ENCODE data around the gene DLL1.

The DLL1 gene

DNA sequence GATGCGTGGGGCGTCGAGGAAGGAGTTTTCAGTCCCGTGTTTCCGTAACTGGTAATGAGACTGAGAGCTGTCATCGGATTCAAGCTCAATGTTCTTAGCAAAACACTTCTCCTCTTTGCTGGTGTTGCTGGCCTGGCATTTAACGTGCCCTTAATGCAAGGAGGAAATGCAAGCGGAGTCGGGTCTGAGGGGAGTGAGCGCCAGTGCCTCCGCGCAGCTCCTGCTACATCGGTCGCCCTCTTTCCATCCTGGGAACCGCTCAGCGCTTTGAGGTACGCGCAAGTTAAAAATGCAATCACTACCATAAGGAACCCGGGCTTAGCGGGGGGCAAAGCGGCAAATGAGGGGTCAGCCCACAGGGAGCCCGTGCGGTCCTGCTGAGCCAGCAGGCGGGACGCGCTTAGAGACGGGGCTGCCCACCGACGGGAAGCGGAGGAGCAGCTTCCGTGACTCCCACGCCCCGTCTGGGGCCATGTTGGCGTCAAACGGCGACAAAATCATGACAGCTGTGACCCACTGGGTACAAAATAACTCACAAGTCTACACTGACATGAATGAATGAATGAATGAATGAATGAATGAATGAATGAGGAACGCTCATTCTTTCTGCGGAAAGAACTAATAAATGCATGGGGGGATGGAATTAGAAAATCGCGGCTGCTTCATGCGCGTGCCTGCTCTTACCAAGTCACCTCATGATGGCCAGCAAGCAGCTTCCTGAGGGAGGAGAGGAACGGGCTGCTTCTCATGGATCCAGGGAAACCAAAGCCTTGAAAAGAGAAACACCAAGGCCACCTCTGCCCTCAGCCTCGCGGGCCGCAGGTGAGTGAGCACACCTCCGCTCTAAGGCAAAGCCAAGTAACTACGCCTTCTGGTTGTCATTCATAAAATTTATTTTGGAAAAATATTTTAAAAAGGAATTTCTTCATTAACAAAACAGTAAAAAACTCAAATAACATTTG is 9.3 kb downstream of the DLL1 start:
- DNase-seq, result no peak

DNA sequence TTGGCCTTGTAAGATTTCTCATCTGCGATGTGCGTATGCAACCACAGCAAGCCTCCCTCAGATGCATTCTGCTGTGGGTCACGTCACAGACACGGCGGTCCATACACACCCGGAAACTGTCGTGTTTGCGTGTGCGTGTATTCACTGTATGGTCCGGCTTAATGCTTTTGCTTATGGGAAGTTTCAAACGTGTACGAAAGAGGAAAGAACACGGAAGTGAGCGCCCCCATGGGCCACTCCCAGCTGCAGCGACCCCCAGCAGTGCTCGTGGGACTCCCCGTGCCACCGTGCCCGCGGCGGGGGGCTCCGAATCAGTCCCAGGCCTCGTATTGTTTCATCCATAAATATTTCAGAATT is 10.2 kb downstream of the DLL1 start:
- DNase-seq, result no peak

DNA sequence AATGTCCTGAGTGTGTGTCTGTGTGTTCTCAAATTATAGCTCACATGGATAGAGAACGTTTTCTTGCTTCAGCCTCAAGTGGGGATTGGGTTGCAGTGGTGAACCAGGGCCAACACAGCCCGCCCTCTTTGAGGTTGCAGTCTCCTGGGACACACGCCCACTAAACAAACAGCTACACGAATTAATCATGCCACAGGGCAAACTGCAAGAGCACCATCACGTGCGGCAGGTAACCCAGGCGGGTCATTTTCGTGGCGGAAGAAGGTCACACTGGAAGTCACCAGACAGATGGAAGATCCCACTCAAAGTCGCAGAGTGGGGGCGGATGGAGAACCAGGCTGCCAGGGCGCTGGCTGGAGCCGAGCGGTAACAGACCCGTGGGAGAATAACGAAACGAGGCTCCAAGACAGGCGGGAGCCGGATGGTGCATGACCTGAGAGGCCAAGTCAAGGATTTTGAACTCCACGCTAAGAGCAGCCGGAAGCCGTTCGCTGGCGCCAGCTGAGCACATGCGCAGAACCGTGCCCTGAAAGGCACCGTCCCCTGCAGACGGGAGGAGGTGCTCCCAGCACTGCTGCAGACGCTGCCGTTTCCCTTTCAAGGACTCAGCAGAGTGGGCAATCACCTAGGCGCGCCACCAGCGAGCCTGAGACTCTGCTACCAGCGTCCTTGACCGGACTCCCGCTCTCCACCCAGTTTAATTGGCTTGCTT is 10.7 kb downstream of the DLL1 start:
- DNase-seq, result peak in 1 of 2 experiments; percentile 12

DNA sequence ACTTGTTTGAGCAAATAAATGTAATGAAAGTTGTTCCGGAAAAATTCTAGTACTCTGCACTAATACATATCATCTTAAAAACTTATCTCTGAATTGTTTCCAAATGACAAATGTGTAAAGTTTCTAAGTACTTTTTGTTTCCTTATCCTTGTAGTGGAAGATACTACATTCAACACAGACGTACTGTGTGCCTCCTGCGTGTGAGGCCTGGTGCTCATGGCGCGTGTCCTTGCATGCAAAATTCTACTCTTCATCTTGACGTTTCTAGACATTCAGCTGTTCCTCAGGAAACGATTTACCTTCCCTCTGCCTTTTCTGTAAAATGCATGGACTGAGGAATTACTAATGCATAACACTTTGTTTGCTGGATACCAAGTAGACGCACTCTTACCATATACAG is 11.5 kb downstream of the DLL1 start:
- no peak for DNase-seq

DNA sequence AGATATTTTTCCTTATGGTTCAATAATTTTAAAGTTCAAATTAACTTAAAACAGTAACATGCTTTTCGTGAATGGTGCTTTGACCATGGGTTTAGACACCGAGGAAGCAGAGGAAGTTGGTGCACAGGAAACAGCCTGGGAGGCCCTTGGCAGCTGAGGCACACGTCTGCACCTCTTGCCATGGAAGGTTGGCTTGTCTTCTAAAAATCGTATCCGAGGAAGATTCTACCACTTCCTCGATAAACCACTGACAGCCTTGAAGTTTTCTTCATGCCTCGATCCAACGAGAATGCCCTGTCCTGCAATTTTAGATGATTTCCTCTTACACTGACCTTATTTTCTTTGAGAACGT is 12.2 kb downstream of the DLL1 start:
- no peak for DNase-seq

DNA sequence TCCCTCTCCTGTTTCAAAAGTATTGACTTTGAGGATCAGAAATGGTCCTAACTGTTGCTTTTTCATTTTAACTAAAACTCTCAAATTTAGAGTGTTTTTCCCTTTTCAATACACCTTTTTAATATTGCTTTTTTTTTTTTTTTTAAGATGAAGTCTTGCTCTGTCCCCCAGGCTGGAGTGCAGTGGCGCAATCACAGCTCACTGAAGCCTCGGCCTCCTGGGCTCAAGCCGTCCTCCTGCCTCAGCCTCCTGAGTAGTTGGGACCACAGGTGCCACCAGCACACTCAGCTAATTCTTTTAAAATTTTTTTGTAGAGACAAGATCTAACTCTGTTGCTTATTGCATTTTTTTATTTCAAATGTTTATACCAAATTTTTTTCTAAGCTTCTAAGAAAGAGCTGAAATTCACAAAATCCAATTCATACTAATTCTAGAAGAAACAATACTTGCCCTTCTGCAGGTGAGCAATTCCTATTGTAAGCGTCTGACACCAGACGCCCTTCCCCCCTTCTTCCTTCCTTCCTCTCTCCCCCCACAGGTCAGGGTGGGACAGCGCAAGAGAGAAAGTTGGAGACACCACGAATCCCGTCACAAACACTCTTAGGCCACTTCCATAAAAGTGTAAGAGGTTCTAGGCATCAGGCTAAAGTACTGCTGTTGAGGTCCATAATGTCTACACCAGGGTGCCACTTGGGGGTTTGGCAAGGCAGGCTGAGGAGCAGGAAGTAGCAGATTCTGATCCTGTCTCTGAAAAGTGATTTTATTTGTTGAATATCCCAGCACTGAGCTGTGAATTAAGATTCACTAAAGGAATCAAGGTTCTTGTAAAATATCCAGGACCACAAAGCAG is 12.8 kb downstream of the DLL1 start:
- no peak for DNase-seq

DNA sequence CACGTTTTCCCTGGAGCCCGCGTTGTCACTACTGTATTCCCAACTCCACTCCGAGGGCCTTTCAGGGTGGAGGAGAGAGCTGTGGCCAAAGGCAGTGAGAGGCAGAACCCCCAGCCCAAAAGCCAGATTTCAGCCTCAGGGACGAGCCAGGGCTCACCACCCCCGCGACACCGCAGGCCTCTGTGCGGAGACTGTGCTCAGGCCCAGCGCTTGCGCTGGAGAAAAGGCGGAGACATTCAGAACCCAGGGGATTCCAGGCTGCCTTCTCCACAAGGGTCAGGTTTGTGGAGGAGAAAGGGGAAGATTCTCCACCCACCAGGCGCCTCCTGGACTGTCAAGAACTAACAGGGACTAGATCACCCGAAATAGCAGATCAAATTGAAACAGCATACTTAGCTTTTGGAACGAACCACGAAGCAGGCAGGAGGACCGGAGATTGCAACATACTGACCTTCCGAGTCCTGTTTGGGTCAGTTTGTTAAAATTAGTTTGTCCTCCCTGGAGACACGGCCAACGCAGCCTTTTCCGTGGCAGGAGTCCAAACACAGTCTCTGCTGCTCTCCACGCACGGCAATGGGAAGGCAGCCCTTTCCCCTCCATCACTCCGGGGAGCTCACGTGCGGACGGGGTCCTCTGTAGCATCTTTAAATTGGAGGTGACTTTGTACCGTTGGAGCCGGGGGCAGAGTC is 14.4 kb downstream of the DLL1 start:
- no peak for DNase-seq

DNA sequence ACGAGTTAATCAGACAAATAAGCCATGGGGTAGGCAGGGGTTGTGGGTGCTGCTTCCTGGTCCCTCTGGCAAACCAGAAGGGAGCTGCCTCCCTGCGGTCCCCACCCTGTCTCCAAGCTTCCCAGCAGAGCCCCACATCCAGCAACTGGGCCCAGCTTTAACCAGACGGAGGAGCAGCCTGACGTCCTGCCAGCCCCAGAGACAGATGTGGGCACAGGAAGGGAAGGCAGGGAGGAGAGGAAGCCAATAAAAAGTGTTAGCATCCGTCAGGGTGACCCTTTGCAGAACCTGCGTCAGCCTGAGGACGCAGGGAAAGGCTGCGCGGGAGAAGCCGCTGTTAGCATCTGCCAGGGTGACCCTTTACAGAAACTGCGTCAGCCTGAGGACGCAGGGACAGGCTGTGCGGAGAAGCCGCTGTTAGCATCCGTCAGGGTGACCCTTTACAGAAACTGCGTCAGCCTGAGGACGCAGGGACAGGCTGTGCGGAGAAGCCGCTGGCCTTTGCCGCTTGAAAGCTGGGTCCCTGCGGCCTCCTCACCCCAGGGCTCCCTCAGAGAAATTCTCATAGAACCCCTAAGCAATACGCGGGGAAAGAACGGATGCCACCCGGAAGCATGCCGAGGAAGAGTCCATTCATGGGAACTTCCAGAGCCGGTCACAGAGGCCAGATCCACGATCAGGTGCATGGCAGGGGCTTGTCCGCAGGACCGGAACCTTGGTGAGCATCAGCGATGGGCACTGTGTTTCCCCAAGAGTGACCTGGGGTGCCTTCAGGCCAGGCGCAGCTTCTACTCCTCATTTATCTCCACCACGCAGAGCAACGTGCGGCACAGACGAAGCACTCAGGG is 15.9 kb downstream of the DLL1 start:
- no peak for DNase-seq

DNA sequence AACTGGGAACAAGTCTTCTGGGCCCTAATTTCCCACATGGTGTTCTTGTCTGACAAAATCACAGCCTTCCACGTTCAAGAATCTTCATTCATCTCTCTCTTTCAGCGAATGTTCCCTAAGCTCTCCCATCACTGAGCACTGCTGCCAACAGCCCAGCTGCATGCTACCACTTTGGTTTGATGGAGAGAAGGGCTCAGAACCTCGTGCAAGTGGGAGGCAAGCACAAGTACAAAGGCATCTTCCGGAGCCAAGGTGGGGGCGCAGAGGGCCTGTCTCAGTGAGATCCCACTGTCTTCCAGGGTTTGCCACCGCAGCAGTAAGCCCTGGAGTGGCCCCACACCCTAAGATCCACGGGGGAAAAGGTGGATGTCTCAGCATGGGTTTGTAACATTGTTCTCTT is 17.2 kb downstream of the DLL1 start:
- no peak for DNase-seq

DNA sequence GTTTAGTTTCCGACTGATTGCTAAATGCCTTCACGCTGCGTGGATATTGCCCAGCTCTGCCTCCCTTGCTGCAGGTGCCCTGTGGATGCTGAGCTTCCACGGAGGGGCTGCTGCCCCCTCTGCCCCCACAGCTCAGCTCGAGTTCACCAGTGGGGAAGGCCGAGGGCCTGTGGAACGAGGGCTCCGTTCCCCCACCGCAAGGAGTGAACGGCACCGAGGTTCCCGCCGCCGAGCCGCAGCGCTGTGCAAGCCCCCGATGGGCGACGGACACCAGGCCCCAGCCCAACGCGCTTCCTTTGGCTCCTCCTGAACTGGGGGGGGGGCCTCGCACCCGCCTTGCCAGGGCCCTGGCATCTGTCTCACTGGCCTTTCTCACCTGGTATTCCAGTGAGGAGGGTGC is 17.7 kb downstream of the DLL1 start:
- DNase-seq, result no peak

DNA sequence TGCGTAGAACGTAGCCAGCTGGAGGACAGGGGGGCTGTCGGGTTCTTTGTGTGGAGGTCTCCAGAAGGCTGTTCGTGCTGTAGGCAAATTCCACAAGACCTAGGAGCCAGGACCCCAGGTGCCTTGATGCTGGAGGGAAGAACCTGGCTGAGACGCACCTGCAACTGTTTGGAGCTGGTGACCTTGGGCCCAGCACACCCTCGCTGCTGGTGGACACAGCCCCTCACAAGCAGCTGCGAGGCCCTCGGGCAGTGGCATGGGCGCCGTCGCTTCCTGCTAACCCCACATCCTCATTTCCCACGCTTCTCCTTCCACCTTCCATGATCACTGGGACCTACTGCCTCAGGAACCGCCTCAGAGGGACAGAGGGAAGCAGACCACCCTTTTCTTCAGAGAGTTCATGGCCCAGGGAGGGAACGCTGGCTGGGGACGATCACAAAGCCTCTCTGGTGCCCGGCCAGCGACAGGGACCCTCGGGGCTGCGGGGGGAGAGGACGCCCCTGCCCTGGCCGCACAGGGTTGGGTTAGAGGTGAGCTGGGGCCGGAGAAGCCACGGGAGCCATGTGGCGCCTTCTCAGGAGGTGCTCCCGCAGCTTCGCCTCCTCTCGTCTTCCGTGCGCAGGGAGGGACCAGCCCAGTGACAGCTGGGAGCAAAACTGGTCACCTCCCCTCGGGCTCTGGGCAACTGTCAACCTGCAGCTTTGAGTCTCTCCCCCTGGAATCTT is 18.4 kb downstream of the DLL1 start:
- DNase-seq, result no peak

DNA sequence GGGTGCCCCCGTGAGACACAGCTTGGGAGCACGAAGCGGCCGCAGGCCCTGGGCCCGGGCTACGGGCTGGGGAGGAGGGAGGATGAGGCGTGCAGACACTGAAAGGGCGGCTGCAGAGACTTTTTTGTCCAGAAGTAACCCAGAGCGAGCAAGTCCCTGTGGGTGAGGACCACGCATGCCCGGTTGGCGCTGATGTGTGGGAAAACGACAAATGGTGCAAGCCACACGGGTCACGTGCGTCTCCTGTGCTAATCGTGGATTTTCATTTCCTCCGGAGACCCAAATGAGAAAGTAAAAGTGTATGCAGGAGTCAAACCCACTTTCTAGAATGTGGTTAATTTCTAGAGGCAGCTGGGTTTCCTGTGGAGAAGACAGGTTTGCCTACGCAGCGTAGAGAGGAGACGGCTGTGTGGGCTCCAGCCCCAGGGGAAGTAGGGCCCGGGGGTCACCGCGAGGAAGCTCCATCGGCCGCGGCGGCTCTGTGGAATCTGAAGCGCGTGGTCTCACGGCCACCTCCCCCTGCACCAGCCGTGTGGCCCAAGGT is 19.0 kb downstream of the DLL1 start:
- DNase-seq, result no peak

DNA sequence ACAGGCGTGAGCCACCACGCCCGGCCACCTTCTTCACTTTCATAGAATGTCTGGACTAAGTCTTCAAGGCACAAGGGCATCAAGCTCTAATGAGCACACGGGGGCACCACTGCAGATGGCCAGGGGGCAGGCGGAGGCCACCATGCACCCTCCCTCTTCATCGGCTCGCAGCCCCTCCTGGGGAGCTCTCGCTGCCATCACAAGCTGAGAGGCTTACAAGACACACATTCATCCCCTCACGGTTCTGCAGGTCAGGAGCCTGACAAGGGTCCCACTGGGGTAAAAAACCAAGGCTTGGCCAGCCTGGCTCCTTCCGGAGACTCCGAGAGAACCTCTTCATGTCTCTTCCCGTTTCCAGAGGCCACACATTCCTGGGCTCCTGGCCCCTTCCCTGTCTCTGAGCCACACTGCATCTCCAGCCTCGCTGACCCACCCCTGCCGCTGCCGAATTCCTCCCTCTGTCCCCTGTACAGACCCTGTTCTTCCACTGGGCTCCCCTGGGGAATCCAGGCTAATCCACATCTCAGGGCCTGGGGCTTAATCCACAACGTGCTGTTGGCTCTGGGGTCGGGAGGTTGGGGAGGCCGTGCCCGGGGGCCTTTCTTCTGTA is 19.8 kb downstream of the DLL1 start:
- DNase-seq, result no peak

DNA sequence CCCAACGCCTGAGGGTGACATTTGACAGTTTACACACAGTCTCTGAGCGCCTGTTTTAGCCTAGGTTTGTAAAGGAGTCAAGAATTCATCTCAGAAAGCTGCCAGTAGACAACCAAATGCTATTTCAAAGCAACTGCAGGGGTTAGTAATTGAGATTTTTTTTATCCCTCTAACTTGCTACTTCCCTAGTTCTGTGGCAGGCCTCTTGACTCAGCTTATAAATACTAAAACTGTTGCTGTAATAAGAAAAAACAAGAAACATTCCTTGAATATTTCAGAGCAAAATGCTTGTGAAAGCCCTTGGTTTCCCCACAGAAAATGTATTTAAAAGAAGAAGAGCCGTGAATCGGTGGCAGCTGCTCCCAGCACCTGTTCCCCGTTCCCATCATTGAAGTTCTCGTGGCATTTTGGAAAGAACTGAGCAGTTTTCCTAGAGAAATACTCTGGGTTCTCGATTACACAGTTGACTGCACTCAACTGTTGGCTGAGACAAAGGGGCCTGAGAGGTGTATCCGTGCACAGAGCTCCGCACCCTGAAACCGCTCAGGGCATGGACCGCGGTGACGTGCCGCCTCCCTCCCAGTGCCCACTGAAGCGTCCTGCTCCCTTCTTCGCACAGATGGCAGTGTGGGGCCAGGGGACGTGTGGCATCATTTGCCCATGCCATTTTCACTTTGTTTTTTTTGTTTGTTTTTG is 20.9 kb downstream of the DLL1 start:
- no peak for DNase-seq

DNA sequence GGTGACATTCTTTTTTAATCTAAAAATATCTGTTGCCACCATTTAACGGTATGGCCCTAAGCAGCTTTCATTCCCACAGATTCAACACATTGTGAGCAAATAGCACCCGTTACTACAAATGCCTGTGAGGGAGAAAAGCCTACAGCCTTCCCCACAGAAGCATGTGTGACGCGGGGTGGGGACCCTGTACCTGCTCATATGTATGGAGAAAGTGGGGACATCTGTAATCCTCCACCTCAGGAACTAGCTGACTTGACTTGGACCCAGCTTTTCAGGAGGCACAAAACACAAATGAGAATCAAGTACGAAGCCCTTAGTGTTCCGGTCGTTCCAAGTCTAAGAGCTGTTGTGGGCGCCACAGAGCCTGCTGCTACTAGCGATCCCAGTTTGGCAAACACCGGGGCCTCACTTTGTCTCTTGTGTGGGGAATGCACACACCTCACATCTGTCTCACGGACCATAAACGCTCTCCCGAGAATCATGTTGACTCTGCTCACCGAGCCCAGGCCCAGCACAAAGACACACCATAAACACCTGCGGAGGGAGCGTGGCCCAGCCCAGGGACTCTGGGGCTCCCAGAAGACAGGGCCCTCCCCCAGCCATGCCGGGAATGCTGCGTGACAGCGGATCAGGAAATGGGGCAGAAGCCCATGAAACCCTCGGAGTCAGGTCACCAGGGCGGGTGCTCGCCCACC is 21.6 kb downstream of the DLL1 start:
- DNase-seq, result no peak

DNA sequence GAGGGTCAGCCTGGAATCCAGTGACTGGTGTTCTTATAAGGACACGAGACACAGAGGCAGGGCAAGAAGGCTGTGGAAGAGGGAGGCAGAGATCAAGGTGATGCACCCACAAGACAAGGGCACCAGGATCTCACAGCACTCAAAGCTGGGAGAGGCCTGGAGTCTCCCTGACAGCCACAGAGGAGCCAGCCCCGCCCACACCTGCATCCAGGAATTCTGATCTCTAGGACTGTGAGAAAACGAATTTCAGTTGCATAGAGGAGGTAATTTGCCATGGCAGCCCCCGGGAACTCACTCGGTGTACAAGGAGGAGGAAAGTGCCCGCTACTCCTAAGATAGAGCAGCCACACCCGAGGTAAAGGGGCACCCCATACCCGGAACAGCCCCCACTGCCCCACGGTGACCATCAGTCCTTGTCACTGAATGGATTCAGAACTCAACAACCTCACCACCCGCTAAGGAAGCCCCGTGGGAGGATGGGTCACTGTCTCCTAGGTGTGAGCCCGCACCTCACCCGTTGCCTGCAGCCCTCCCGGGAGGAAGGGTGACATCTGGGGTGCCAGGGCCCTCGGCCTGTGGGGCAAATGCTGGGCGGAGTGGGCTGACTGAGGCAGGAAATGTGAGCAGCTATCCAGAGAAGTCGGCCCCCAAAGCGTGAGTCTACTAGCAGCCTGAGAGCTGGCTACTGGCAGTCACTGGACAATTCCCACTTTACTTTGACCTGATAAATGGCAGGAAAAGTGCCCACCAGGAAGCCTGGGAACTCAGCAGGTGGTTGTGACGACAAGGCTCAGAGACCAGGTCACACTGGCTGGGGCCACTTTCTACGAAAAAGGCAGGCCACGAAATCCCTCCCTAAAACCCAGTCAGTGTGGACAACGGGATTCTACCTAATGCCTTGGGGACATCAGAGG is 22.4 kb downstream of the DLL1 start:
- no peak for DNase-seq

DNA sequence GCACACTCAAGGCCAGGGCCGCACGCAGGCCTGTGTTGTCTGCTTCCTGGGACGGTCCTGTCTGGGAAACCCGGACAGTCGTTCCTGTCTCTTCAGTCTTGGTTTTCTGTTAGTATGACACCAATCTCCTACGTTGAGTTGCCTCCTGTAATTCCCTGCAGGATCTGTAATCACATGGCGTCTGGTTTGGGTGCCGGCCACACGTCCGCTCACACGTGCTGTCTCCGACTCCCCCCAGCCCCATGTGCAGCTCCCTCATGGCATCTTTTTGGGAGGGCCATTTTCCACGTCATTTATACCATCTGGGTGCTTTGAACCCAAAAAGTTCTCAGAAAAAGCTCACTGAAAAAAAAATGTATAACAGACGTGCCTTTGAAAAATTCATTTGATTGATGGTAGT is 23.2 kb downstream of the DLL1 start:
- no peak for DNase-seq

Data from NCI-H446 (cell line).